Neural progenitor cell (in vitro differentiated cells): ENCODE data around the gene CD300LB. TPM values are rescaled to one million over a fixed set of nuclear protein-coding genes. Genes with fewer than 3 reads are reported as not detected.

Experiments
- DNase-seq: peaks from one replicate; pipeline ENCODE4 v3.0.0-alpha.2; 2016; ENCODE audit warnings: low spot score
- H2AFZ ChIP-seq: fragments of 200-600 bp; sonication (generic); replicated peaks from 2 replicates; pipeline ENCODE4 v1.6.1; 2016; ENCODE audit warnings: antibody characterized with exemption
- H3F3A ChIP-seq: fragments of 200-600 bp; sonication (generic); 2 replicates; pipeline ENCODE4 v1.6.1; 2016; ENCODE audit warnings: antibody characterized with exemption, low read depth
- H3K27ac ChIP-seq: fragments of 200-600 bp; sonication (generic); 2 replicates; pipeline ENCODE4 v1.5.1; 2016; ENCODE audit warnings: mild to moderate bottlenecking
- H3K27me3 ChIP-seq: fragments of 200-600 bp; sonication (generic); 2 replicates; pipeline ENCODE4 v1.6.1; 2016; ENCODE audit warnings: mild to moderate bottlenecking, moderate library complexity
- H3K36me3 ChIP-seq: fragments of 200-600 bp; sonication (generic); 2 replicates; pipeline ENCODE4 v1.5.1; 2016
- H3K4me1 ChIP-seq: fragments of 200-600 bp; sonication (generic); 2 replicates; pipeline ENCODE4 v1.6.1; 2016; ENCODE audit warnings: mixed run types
- H3K4me2 ChIP-seq: fragments of 200-600 bp; sonication (generic); 2 replicates; pipeline ENCODE4 v1.6.1; 2016
- H3K4me3 ChIP-seq: fragments of 200-600 bp; sonication (generic); 2 replicates; pipeline ENCODE4 v1.5.1; 2016
- H3K79me2 ChIP-seq: fragments of 200-600 bp; sonication (generic); 2 replicates; pipeline ENCODE4 v1.6.1; 2016; ENCODE audit warnings: low read depth
- H3K9ac ChIP-seq: fragments of 200-600 bp; sonication (generic); 2 replicates; pipeline ENCODE4 v1.6.1; 2016
- H3K9me3 ChIP-seq: fragments of 200-600 bp; sonication (generic); 2 replicates; pipeline ENCODE4 v1.5.1; 2016; ENCODE audit warnings: low read depth
- H4K20me1 ChIP-seq: fragments of 200-600 bp; sonication (generic); 2 replicates; pipeline ENCODE4 v1.6.1; 2016; ENCODE audit warnings: low read depth
- H3K27ac Mint-ChIP-seq: 3 replicates; pipeline ENCODE4 v1.8.0; 2021; ENCODE audit warnings: mixed read lengths
- H3K27me3 Mint-ChIP-seq: 2 replicates; pipeline ENCODE4 v1.8.0; 2022; ENCODE audit warnings: low read depth, mild to moderate bottlenecking, inconsistent platforms, moderate library complexity, mixed read lengths; ENCODE audit not compliant: insufficient read depth
- H3K36me3 Mint-ChIP-seq: 3 replicates; pipeline ENCODE4 v1.8.0; 2021; ENCODE audit warnings: mixed read lengths
- H3K4me1 Mint-ChIP-seq: 3 replicates; pipeline ENCODE4 v1.8.0; 2021; ENCODE audit warnings: mixed read lengths
- H3K4me3 Mint-ChIP-seq: 3 replicates; pipeline ENCODE4 v1.8.0; 2021; ENCODE audit warnings: mild to moderate bottlenecking, moderate library complexity, mixed read lengths
- H3K9me3 Mint-ChIP-seq: 3 replicates; pipeline ENCODE4 v1.8.0; 2020; ENCODE audit warnings: mixed read lengths
- CTCF ChIP-seq: fragments of 200-600 bp; sonication (generic); IDR thresholded peaks from 2 replicates; pipeline ENCODE4 v1.5.1; 2017; ENCODE audit warnings: antibody characterized with exemption, mild to moderate bottlenecking
- EZH2 ChIP-seq: fragments of 200-600 bp; sonication (generic); IDR thresholded peaks from 2 replicates; pipeline ENCODE4 v1.6.1; 2017; ENCODE audit warnings: antibody characterized with exemption, mild to moderate bottlenecking, moderate library complexity
- EZH2phosphoT487 ChIP-seq: fragments of 200-600 bp; sonication (generic); IDR thresholded peaks from 2 replicates; pipeline ENCODE4 v1.6.1; 2017; ENCODE audit warnings: antibody characterized with exemption
- total RNA-seq: library from RNA; depleted of rRNA; stranded (reverse); fragments of >200 nt; gene quantifications from 2 replicates; pipeline ENCODE4 v1.2.3, GENCODE V29; 2015; ENCODE audit warnings: low replicate concordance

The CD300LB gene
- total RNA-seq, 1 donor from 2014 or later = not detected

DNA sequence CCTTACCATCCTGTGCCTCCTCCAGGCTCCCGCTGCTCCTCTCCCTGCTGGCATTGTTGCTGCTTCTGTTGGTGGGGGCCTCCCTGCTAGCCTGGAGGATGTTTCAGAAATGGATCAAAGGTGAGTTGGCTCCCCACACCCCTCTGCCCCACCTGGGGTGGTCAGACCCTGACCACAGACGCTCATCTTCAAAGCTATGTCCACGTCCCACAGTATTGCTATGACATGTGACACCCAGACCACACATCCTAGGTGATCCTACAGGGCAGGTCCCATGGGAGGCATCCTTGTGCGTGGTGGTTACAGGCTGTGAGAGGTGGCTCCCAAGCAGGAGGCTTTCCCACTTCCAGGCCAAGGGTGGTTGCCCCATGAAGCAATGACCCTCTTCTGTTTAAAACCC is 53.9 kb downstream of the CD300LB start:
- H3K27me3 Mint-ChIP-seq = peaks cover 39% of the 10 kb centered on the region
- no peaks in the 10 kb centered on the region for H3K36me3 ChIP-seq
- H3K79me2 ChIP-seq = no peaks in the 10 kb centered on the region
- TF ChIP-seq EZH2phosphoT487 (no peak), CTCF (no peak), EZH2 (no peak)
- H3K4me2 ChIP-seq = no peak overlapping the region
- H3K27me3 ChIP-seq = no peaks in the 10 kb centered on the region
- H3K4me3 ChIP-seq = no peak overlapping the region
- H4K20me1 ChIP-seq = no peaks in the 10 kb centered on the region
- H3K9me3 ChIP-seq = no peaks in the 10 kb centered on the region
- H3K4me3 Mint-ChIP-seq = no peak overlapping the region
- H3K9me3 Mint-ChIP-seq = peaks cover 9% of the 10 kb centered on the region
- no peak overlapping the region for H2AFZ ChIP-seq
- H3K4me1 ChIP-seq = no peaks in the 10 kb centered on the region
- DNase-seq = no peak
- H3K27ac Mint-ChIP-seq = no peak overlapping the region
- H3K4me1 Mint-ChIP-seq = peaks cover 4% of the 10 kb centered on the region
- no peak overlapping the region for H3K9ac ChIP-seq
- no peak overlapping the region for H3K27ac ChIP-seq
- no peaks in the 10 kb centered on the region for H3F3A ChIP-seq
- no peaks in the 10 kb centered on the region for H3K36me3 Mint-ChIP-seq

DNA sequence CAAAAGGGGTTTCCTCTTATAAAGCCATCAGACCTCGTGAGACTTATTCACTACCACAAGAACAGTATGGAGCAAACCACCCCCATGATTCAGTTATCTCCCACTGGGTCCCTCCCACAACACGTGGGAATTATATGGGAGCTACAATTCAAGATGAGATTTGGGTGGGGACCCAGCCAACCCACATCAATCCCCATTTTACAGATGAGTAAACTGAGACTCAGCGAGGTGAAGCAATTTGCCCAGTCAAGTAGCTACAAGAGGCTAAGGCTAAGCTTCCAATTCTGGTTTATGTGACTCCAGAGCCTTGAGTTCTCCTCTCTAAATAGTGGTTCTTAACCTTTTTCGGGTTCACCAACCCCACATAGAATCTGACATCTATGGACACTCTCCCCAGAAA is 56.1 kb downstream of the CD300LB start:
- DNase-seq = no peak
- Histone ChIP-seq H3K4me3 (no peak overlapping the region), H3K9ac (no peak overlapping the region), H3K36me3 (no peaks in the 10 kb centered on the region), H2AFZ (no peak overlapping the region), H3K9me3 (no peaks in the 10 kb centered on the region), H3K27me3 (no peaks in the 10 kb centered on the region), H3F3A (no peaks in the 10 kb centered on the region), H3K27ac (no peak overlapping the region), H4K20me1 (no peaks in the 10 kb centered on the region), H3K4me1 (no peaks in the 10 kb centered on the region), H3K4me2 (no peak overlapping the region), H3K79me2 (no peaks in the 10 kb centered on the region)
- no peak for TF ChIP-seq EZH2phosphoT487
- no peak for TF ChIP-seq EZH2
- no peak for TF ChIP-seq CTCF
- Mint-ChIP-seq H3K27ac (no peak overlapping the region), H3K9me3 (peaks cover 9% of the 10 kb centered on the region), H3K36me3 (no peaks in the 10 kb centered on the region), H3K4me3 (no peak overlapping the region), H3K27me3 (peaks cover 31% of the 10 kb centered on the region), H3K4me1 (peaks cover 4% of the 10 kb centered on the region)

DNA sequence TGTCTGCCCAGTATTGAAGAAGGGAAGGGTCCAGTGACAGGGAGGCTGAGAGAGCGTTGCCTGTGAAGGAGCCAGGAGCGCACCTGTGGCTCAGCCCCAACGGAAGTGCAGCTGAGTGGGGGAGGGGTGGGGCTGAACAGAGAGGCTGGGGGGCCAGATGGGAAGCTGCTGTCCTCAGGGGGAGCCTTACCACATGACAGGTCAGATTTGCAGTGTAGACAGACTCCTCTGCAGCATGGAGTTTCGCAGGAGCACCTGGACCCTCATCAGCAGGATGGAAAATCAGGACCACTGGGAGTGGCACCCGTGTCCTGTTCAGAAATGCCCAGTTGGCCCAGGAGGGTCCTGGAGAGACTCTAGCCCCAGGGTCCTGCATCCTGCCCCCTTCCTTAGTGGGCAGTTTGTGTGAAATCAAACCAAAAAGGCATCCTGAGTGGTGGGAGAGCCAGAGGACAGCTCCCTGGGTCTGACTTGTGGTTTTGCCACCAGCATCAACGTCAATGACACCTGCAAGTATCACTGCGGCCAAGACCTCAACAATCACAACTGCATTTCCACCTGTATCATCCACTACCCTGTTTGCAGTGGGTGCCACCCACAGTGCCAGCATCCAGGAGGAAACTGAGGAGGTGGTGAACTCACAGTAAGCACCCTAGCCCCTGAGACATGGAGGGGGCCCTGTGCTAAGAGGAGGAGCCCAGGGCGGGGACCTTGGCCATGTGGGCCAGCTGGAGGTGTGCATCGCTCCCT is 57.1 kb downstream of the CD300LB start:
- Histone ChIP-seq H3K27ac (no peak overlapping the region), H3K9ac (no peak overlapping the region), H3K79me2 (no peaks in the 10 kb centered on the region), H3K4me3 (no peak overlapping the region), H3F3A (no peaks in the 10 kb centered on the region), H3K4me2 (no peak overlapping the region), H3K9me3 (no peaks in the 10 kb centered on the region), H3K36me3 (no peaks in the 10 kb centered on the region), H3K27me3 (no peaks in the 10 kb centered on the region), H4K20me1 (no peaks in the 10 kb centered on the region), H2AFZ (no peak overlapping the region), H3K4me1 (no peaks in the 10 kb centered on the region)
- TF ChIP-seq EZH2 (no peak), CTCF (no peak), EZH2phosphoT487 (no peak)
- Mint-ChIP-seq H3K27me3 (peaks cover 23% of the 10 kb centered on the region), H3K36me3 (no peaks in the 10 kb centered on the region), H3K27ac (peak overlapping the region; percentile 17), H3K4me3 (no peak overlapping the region), H3K9me3 (peaks cover 9% of the 10 kb centered on the region), H3K4me1 (peaks cover 4% of the 10 kb centered on the region)
- no peak for DNase-seq
